Nephron progenitor cell (in vitro differentiated cells): Measurements from ENCODE around the gene HSPA5.

Experiments
- DNase-seq: peaks from one replicate; pipeline ENCODE4 v3.0.0; 2021
- H3K27ac Mint-ChIP-seq: 2 replicates; pipeline ENCODE4 v1.8.0; 2021; ENCODE audit warnings: mild to moderate bottlenecking, moderate library complexity, mixed read lengths
- H3K27me3 Mint-ChIP-seq: 2 replicates; pipeline ENCODE4 v1.8.0; 2021; ENCODE audit warnings: mild to moderate bottlenecking, low read depth, mixed read lengths; ENCODE audit not compliant: poor library complexity
- H3K36me3 Mint-ChIP-seq: 2 replicates; pipeline ENCODE4 v1.8.0; 2021; ENCODE audit warnings: low read depth, mixed read lengths
- H3K4me1 Mint-ChIP-seq: 2 replicates; pipeline ENCODE4 v1.8.0; 2021; ENCODE audit warnings: mixed read lengths
- H3K4me3 Mint-ChIP-seq: 2 replicates; pipeline ENCODE4 v1.8.0; 2021; ENCODE audit warnings: mild to moderate bottlenecking, moderate library complexity, mixed read lengths
- H3K9me3 Mint-ChIP-seq: 2 replicates; pipeline ENCODE4 v1.8.0; 2021; ENCODE audit warnings: mild to moderate bottlenecking, moderate library complexity, mixed read lengths
- CTCF ChIP-seq: fragments of 200-600 bp; sonication (generic); IDR thresholded peaks from 2 replicates; pipeline ENCODE4 v1.5.0; 2021; ENCODE audit warnings: antibody characterized with exemption

The HSPA5 gene

GRCh38 chr9:125261501-125262293, 20.6 kb upstream of the HSPA5 start, which contains the start of gene GAPVD1:
Gene GAPVD1, plus strand, starts transcription at chr9:125261826. Its CDS starts 37,096 bp downstream, at chr9:125298922.
- Mint-ChIP-seq H3K9me3 (no peaks in the 10 kb centered on the region), H3K27ac (peak within 1 kb of the TSS; percentile 95), H3K4me1 (peaks cover 44% of the 10 kb centered on the region), H3K36me3 (peaks cover 23% of the 10 kb centered on the region), H3K27me3 (peaks cover 3% of the 10 kb centered on the region), H3K4me3 (peak within 1 kb of the TSS; percentile 100)
- DNase-seq = peak; percentile 91
- peak; percentile 11 for TF ChIP-seq CTCF

GRCh38 chr9:125260561-125260960, 19.4 kb upstream of the HSPA5 start:
- Mint-ChIP-seq H3K27me3 (peaks cover 3% of the 10 kb centered on the region), H3K4me1 (peaks cover 44% of the 10 kb centered on the region), H3K4me3 (peak overlapping the region; percentile 100), H3K27ac (no peak overlapping the region), H3K9me3 (no peaks in the 10 kb centered on the region), H3K36me3 (peaks cover 15% of the 10 kb centered on the region)
- TF ChIP-seq CTCF = no peak
- DNase-seq = no peak

- no peak for DNase-seq
- H3K9me3 Mint-ChIP-seq = no peaks in the 10 kb centered on the region
- peaks cover 4% of the 10 kb centered on the region for H3K36me3 Mint-ChIP-seq
- no peak for TF ChIP-seq CTCF
- H3K4me1 Mint-ChIP-seq = peaks cover 38% of the 10 kb centered on the region
- H3K4me3 Mint-ChIP-seq = no peak overlapping the region
- H3K27me3 Mint-ChIP-seq = peaks cover 6% of the 10 kb centered on the region
- H3K27ac Mint-ChIP-seq = peak overlapping the region; percentile 27
Observed at GRCh38 chr9:125258832-125259534, 17.8 kb upstream of the HSPA5 start.

GRCh38 chr9:125258160-125258785, 17.1 kb upstream of the HSPA5 start:
- TF ChIP-seq CTCF = no peak
- no peak overlapping the region for H3K4me3 Mint-ChIP-seq

GRCh38 chr9:125255781-125256391, 14.7 kb upstream of the HSPA5 start:
- H3K9me3 Mint-ChIP-seq = no peaks in the 10 kb centered on the region
- no peak overlapping the region for H3K4me3 Mint-ChIP-seq
- TF ChIP-seq CTCF = no peak
- H3K27ac Mint-ChIP-seq = no peak overlapping the region
- no peaks in the 10 kb centered on the region for H3K36me3 Mint-ChIP-seq
- DNase-seq = no peak
- H3K4me1 Mint-ChIP-seq = peaks cover 18% of the 10 kb centered on the region
- H3K27me3 Mint-ChIP-seq = peaks cover 6% of the 10 kb centered on the region

More at GRCh38 chr9:125258160-125258785, 17.1 kb upstream of the HSPA5 start:
- Mint-ChIP-seq H3K27me3 (peaks cover 6% of the 10 kb centered on the region), H3K27ac (no peak overlapping the region), H3K4me1 (peaks cover 34% of the 10 kb centered on the region), H3K36me3 (no peaks in the 10 kb centered on the region), H3K9me3 (no peaks in the 10 kb centered on the region)
- no peak for DNase-seq
